ENCODE measurements around the gene GNPTG. TPM values are rescaled to one million over a fixed set of nuclear protein-coding genes. Genes with fewer than 3 reads are reported as not detected.
A peak's percentile ranks its signal among the peaks of the same experiment; 100 is the strongest.

The GNPTG gene
- total RNA-seq, 2 experiments from 2014 or later: 27.6 to 32.0 TPM

DNA sequence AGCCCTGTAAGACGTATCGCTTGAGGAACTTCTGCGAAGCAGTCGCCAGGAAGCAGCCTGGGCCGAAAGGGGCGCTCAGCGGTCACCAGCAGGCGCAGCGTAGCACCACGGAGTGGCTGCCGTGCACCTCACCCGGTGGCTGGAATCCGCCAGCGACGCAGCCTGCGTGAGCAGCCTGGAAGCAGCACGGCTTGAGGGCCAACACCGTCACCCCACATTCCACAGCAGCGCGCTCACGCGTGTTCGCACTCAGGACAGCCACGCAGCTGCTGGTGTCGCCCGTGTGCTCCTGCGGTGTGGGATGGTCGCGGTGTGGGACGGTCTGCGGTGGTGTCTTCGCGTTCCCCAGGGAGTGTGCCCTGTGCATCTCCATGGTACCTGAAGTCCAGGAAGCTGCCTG, 32.7 kb upstream of the GNPTG start:
- TF ChIP-seq CTCF (IDR thresholded peaks at IDR 0.05): no peak
- POLR2A ChIA-PET: no interaction called here
- intact Hi-C loops (cut with DNase I, micrococcal nuclease): no loop called here
- H3K4me3 ChIP-seq (ENCODE audit: low read length): no peak overlapping the region
- peaks cover 11% of the 10 kb centered on the region for H3K4me1 ChIP-seq (ENCODE audit: insufficient read depth, low read length)
- Mint-ChIP-seq H3K4me1 (ENCODE audit: low read depth) (no peaks in the 10 kb centered on the region), H3K27me3 (no peaks in the 10 kb centered on the region), H3K9me3 (no peaks in the 10 kb centered on the region), H3K27ac (no peak overlapping the region), H3K4me3 (no peak overlapping the region), H3K36me3 (ENCODE audit: low read depth) (peaks cover 69% of the 10 kb centered on the region)
- H3K27me3 ChIP-seq (ENCODE audit: control insufficient read depth in 1 of 2, insufficient read depth in 2 of 2, low read length in 2 of 2): no peaks in the 10 kb centered on the region
- no peak overlapping the region for H3K27ac ChIP-seq (ENCODE audit: low read depth in 1 of 2, low read length in 2 of 2)
- no peaks in the 10 kb centered on the region for H3K9me3 ChIP-seq (ENCODE audit: control insufficient read depth in 1 of 2, insufficient read depth in 1 of 2, low read length in 2 of 2)
- CTCF ChIA-PET: no interaction called here
- DNase-seq (peak in 1 of 14 experiments; percentile 19), ATAC-seq (ENCODE audit: poor library complexity) (no peak)
- peaks cover 90% of the 10 kb centered on the region for H3K36me3 ChIP-seq (ENCODE audit: insufficient read depth, low read length)

DNA sequence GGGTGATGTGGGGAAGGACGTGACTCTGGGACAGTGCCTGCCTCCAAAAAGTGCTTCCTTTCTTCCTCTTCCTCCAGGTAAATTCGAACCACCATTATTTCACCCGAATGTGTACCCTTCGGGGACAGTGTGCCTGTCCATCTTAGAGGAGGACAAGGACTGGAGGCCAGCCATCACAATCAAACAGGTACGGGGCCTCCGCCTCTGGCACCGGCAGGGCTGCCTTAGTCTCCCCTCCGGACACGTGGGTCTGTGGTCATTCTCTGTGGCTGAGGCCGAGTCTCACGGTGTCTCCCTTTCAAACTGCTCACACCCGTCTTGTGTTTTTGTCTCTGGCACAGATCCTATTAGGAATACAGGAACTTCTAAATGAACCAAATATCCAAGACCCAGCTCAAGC, 31.6 kb upstream of the GNPTG start:
- DNase-seq (peak in 1 of 14 experiments; percentile 9), ATAC-seq (ENCODE audit: poor library complexity) (no peak)
- no peak overlapping the region for H3K27ac Mint-ChIP-seq
- H3K4me3 Mint-ChIP-seq: no peak overlapping the region
- no peaks in the 10 kb centered on the region for H3K27me3 ChIP-seq (ENCODE audit: control insufficient read depth in 1 of 2, insufficient read depth in 2 of 2, low read length in 2 of 2)
- CTCF ChIA-PET: no interaction called here
- H3K4me1 ChIP-seq (ENCODE audit: insufficient read depth, low read length): peaks cover under 1% of the 10 kb centered on the region
- no peak for TF ChIP-seq CTCF (IDR thresholded peaks at IDR 0.05)
- H3K9me3 ChIP-seq (ENCODE audit: control insufficient read depth in 1 of 2, insufficient read depth in 1 of 2, low read length in 2 of 2): no peaks in the 10 kb centered on the region
- no peak overlapping the region for H3K27ac ChIP-seq (ENCODE audit: low read depth in 1 of 2, low read length in 2 of 2)
- H3K36me3 ChIP-seq (ENCODE audit: insufficient read depth, low read length): peaks cover 90% of the 10 kb centered on the region
- no peak overlapping the region for H3K4me3 ChIP-seq (ENCODE audit: low read length)
- H3K36me3 Mint-ChIP-seq (ENCODE audit: low read depth): peaks cover 69% of the 10 kb centered on the region
- intact Hi-C loops (cut with DNase I, micrococcal nuclease): no loop called here
- POLR2A ChIA-PET: no interaction called here
- H3K9me3 Mint-ChIP-seq: no peaks in the 10 kb centered on the region
- no peaks in the 10 kb centered on the region for H3K4me1 Mint-ChIP-seq (ENCODE audit: low read depth)
- H3K27me3 Mint-ChIP-seq: no peaks in the 10 kb centered on the region

DNA sequence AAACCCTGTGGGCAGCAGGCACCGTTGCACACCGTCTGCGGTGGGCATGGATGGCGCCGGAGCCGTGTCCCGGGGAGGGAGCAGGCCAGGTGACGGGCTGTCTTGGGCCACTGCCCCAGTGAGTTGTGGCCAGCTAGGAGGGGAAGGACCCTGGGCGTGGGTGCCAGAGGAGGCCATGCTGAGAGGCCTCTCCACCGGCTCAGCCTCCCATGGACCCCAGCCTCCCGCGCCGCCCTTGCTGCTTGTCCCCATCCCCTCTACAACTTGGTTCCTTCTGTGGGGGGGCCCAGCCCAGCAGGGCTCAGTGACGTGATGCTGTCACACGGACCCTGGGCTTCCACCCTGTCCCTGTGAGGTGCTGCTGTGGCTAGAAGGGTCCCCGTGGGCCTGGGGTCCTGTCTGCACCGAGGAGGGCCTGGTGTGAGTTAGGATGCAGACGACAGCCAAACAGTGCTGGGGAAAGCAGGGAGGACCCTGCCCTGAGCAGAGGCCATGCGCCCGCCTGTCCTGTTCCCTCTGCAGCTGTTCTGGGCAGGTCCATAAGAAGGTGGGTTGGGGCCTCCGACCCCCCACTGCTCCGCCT, 31.0 kb upstream of the GNPTG start:
- peaks cover 66% of the 10 kb centered on the region for H3K36me3 Mint-ChIP-seq (ENCODE audit: low read depth)
- ChIA-PET POLR2A (no interaction called here), CTCF (no interaction called here)
- Histone ChIP-seq H3K36me3 (ENCODE audit: insufficient read depth, low read length) (peaks cover 90% of the 10 kb centered on the region), H3K4me3 (ENCODE audit: low read length) (no peak overlapping the region), H3K27me3 (ENCODE audit: control insufficient read depth in 1 of 2, insufficient read depth in 2 of 2, low read length in 2 of 2) (no peaks in the 10 kb centered on the region), H3K4me1 (ENCODE audit: insufficient read depth, low read length) (no peaks in the 10 kb centered on the region), H3K27ac (ENCODE audit: low read depth in 1 of 2, low read length in 2 of 2) (no peak overlapping the region), H3K9me3 (ENCODE audit: control insufficient read depth in 1 of 2, insufficient read depth in 1 of 2, low read length in 2 of 2) (no peaks in the 10 kb centered on the region)
- H3K4me1 Mint-ChIP-seq (ENCODE audit: low read depth): no peaks in the 10 kb centered on the region
- TF ChIP-seq CTCF (IDR thresholded peaks at IDR 0.05): no peak
- intact Hi-C loops (cut with DNase I, micrococcal nuclease): no loop called here
- H3K9me3 Mint-ChIP-seq: no peaks in the 10 kb centered on the region
- H3K4me3 Mint-ChIP-seq: no peak overlapping the region
- no peaks in the 10 kb centered on the region for H3K27me3 Mint-ChIP-seq
- no peak for ATAC-seq (ENCODE audit: poor library complexity)
- no peak overlapping the region for H3K27ac Mint-ChIP-seq
- peak in 1 of 14 experiments; percentile 13 for DNase-seq
